ENCODE data around the gene TSR2.

Gene TSR2

DNA sequence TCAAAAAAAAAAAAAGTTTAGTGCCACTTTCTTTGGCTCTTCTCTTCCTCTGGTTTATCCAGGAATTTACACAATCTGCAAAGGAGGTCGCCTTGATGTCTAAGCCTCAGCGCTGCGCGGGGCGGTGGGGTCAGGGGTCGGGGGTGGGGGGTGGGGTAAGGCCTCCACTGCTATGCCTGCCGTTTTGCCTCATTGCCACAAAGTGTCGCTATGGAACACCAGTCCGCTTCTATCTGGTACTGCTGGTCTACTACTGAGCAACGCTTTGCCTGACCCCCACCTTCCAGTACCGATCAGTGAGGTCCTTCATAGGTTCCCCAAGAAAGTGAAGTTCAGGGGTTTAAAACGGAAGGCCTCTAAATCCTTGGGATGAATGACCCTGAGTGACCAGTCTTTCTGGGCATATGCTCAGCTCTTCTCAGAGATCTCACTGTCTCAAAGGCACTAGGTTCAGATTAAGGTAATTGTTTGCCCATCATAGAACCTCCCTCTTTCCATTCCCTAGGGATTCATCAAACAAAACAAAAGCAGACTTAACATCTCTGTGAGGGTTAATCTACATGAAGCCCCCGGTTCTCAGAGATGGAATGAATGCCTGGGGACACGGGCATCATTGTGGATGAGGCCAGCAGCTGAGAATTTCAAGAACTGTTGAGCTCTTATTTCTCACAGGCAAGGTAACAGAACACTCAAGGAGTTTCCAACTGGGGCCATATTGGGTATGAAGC lies 16.9 kb upstream of the TSR2 start:
- no peak overlapping the region for H2AFZ ChIP-seq (ENCODE audit: low read length, unreplicated experiment)
- no peak overlapping the region for H3K27ac ChIP-seq (ENCODE audit: low read depth, low read length)
- no peak overlapping the region for H3K4me3 ChIP-seq (ENCODE audit: low read depth, low read length)
- no peaks in the 10 kb centered on the region for H3K4me1 ChIP-seq (ENCODE audit: control insufficient read depth, insufficient read depth, low read length, unreplicated experiment)
- H3K79me2 ChIP-seq (ENCODE audit: control insufficient read depth, insufficient read depth, low read length, unreplicated experiment) = no peaks in the 10 kb centered on the region
- H3K27me3 ChIP-seq (ENCODE audit: insufficient read depth, low read length) = no peaks in the 10 kb centered on the region
- H3K36me3 ChIP-seq (ENCODE audit: insufficient read depth, low read length) = no peaks in the 10 kb centered on the region

DNA sequence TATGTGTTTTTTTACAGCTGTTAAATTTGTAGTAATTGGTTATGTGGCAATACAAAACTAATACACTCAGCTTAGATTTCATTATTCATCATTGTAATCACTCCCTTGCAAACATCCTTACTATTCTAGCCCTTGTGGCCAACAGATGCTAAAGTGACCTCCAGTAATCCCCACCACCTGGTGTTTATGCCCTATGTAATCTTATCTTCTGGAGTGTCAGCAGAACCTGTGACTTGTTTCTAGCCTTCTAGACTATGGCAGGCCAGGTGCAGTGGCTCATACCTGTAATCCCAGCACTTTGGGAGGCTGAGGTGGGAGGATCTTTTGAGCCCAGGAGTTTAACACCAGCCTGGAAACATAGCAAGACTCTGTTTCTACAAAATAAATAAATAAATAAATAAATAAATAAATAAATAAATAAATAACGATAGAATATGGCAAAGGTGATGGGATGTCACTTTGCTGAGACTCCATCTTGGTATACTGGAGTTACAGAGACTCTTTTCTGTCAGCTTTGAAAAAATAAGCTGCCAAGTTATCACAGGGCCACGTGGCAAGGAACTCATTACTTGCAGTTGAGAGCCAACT lies 12.3 kb upstream of the TSR2 start:
- no peak overlapping the region for H3K4me3 ChIP-seq (ENCODE audit: low read depth, low read length)
- no peaks in the 10 kb centered on the region for H3K36me3 ChIP-seq (ENCODE audit: insufficient read depth, low read length)
- no peaks in the 10 kb centered on the region for H3K4me1 ChIP-seq (ENCODE audit: control insufficient read depth, insufficient read depth, low read length, unreplicated experiment)
- no peak overlapping the region for H3K27ac ChIP-seq (ENCODE audit: low read depth, low read length)
- H3K79me2 ChIP-seq (ENCODE audit: control insufficient read depth, insufficient read depth, low read length, unreplicated experiment) = no peaks in the 10 kb centered on the region
- H2AFZ ChIP-seq (ENCODE audit: low read length, unreplicated experiment) = no peak overlapping the region
- H3K27me3 ChIP-seq (ENCODE audit: insufficient read depth, low read length) = no peaks in the 10 kb centered on the region

DNA sequence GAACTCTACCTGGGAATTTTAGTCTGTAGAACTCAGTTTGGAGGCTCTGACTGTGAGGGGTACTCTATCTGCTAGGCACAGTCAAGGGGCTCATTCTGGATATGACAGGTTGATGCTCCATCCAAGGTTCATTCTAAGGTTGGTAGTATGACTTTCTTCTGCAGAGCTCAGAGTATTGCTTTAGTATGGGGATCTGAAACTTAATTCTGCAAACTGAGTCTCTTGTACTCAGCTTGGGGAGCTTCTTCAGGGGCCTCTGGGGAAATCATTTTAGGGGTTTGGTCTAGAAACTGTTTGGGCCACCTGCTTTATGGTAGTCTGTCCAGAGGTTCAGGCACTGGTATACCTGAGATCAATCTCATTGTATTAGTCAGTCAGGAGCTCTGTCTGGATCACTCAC lies 9.7 kb upstream of the TSR2 start:
- Histone ChIP-seq H3K27me3 (ENCODE audit: insufficient read depth, low read length) (no peaks in the 10 kb centered on the region), H3K4me1 (ENCODE audit: control insufficient read depth, insufficient read depth, low read length, unreplicated experiment) (no peaks in the 10 kb centered on the region), H2AFZ (ENCODE audit: low read length, unreplicated experiment) (no peak overlapping the region), H3K36me3 (ENCODE audit: insufficient read depth, low read length) (no peaks in the 10 kb centered on the region), H3K79me2 (ENCODE audit: control insufficient read depth, insufficient read depth, low read length, unreplicated experiment) (no peaks in the 10 kb centered on the region), H3K4me3 (ENCODE audit: low read depth, low read length) (no peak overlapping the region), H3K27ac (ENCODE audit: low read depth, low read length) (no peak overlapping the region)

GRCh38 chrX:54435121-54435520 lies 5.1 kb upstream of the TSR2 start:
- Histone ChIP-seq H3K79me2 (ENCODE audit: control insufficient read depth, insufficient read depth, low read length, unreplicated experiment) (no peaks in the 10 kb centered on the region), H3K4me3 (ENCODE audit: low read depth, low read length) (no peak overlapping the region), H3K27ac (ENCODE audit: low read depth, low read length) (no peak overlapping the region), H3K27me3 (ENCODE audit: insufficient read depth, low read length) (no peaks in the 10 kb centered on the region), H3K36me3 (ENCODE audit: insufficient read depth, low read length) (no peaks in the 10 kb centered on the region), H2AFZ (ENCODE audit: low read length, unreplicated experiment) (no peak overlapping the region), H3K4me1 (ENCODE audit: control insufficient read depth, insufficient read depth, low read length, unreplicated experiment) (no peaks in the 10 kb centered on the region)

GRCh38 chrX:54442790-54443189 lies 2.6 kb downstream of the TSR2 start:
- Histone ChIP-seq H3K27me3 (ENCODE audit: insufficient read depth, low read length) (no peaks in the 10 kb centered on the region), H3K27ac (ENCODE audit: low read depth, low read length) (no peak overlapping the region), H3K4me3 (ENCODE audit: low read depth, low read length) (no peak overlapping the region), H3K36me3 (ENCODE audit: insufficient read depth, low read length) (no peaks in the 10 kb centered on the region), H3K79me2 (ENCODE audit: control insufficient read depth, insufficient read depth, low read length, unreplicated experiment) (peaks cover 36% of the 10 kb centered on the region), H2AFZ (ENCODE audit: low read length, unreplicated experiment) (no peak overlapping the region), H3K4me1 (ENCODE audit: control insufficient read depth, insufficient read depth, low read length, unreplicated experiment) (peaks cover 4% of the 10 kb centered on the region)

DNA sequence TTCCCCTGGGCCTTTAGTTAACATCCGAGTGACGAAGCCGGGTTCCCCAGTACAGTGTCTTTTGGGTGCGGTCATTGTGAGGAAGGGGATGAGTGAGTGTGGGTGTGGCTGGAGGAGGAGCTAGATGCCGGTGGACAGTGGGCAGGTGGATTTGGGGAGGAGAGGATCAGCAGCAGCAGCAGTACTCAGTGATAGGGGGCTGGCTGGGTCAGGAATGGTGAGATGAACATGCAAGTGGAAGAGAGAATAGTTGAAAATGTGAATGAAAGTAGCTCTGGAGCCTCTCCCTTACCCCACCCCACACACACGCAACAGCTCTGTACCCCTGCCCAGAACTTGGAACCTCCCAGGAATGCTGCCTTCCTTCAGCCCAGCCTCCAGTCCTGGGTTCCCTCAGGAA lies 4.5 kb downstream of the TSR2 start:
- Histone ChIP-seq H3K27ac (ENCODE audit: low read depth, low read length) (no peak overlapping the region), H2AFZ (ENCODE audit: low read length, unreplicated experiment) (no peak overlapping the region), H3K4me3 (ENCODE audit: low read depth, low read length) (no peak overlapping the region), H3K36me3 (ENCODE audit: insufficient read depth, low read length) (no peaks in the 10 kb centered on the region), H3K79me2 (ENCODE audit: control insufficient read depth, insufficient read depth, low read length, unreplicated experiment) (peaks cover 36% of the 10 kb centered on the region), H3K27me3 (ENCODE audit: insufficient read depth, low read length) (no peaks in the 10 kb centered on the region), H3K4me1 (ENCODE audit: control insufficient read depth, insufficient read depth, low read length, unreplicated experiment) (peaks cover 4% of the 10 kb centered on the region)

DNA sequence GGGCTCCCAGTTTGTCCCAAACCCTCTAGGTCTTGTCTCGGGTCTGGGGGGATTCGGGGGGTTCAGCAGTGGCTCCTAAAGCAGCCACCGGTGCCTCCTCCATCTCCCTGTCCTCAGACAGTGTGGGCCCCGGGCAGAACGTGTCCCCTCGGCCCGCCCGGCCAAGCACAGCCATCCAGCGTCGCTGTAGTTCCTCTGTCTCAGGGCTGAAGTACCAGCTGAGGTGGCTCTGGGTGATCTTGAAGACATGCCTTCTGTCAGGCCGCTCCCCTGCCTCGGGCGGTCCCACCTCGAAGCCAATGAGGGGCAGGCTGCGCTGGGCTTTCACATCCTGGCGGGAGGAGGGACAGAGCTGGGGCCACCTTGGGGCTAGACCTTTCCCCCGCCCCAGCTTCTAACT lies 5.9 kb downstream of the TSR2 start:
- peaks cover 4% of the 10 kb centered on the region for H3K4me1 ChIP-seq (ENCODE audit: control insufficient read depth, insufficient read depth, low read length, unreplicated experiment)
- H3K27ac ChIP-seq (ENCODE audit: low read depth, low read length) = no peak overlapping the region
- peaks cover 28% of the 10 kb centered on the region for H3K79me2 ChIP-seq (ENCODE audit: control insufficient read depth, insufficient read depth, low read length, unreplicated experiment)
- H2AFZ ChIP-seq (ENCODE audit: low read length, unreplicated experiment) = no peak overlapping the region
- no peaks in the 10 kb centered on the region for H3K27me3 ChIP-seq (ENCODE audit: insufficient read depth, low read length)
- H3K4me3 ChIP-seq (ENCODE audit: low read depth, low read length) = no peak overlapping the region
- H3K36me3 ChIP-seq (ENCODE audit: insufficient read depth, low read length) = no peaks in the 10 kb centered on the region

DNA sequence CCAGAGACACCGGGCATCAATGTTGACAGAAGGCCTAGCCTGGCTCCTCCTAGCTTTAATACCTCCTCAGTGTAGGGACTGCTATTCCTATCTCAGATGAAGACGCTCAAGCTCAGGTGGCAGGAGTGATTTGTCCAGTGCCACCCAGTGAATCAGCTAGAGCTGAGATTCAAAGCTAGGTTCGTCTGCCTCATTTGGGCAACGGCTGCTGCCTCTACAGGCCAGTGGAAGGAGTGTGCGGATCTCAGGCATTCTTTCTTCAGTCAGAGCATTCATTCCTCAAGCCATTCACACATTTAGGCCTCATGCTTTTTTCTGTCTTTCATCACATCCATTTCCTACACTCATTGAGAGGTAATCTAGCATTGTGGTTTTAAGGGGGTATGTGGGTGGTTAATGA lies 7.3 kb downstream of the TSR2 start:
- peaks cover 14% of the 10 kb centered on the region for H3K79me2 ChIP-seq (ENCODE audit: control insufficient read depth, insufficient read depth, low read length, unreplicated experiment)
- no peaks in the 10 kb centered on the region for H3K27me3 ChIP-seq (ENCODE audit: insufficient read depth, low read length)
- no peak overlapping the region for H2AFZ ChIP-seq (ENCODE audit: low read length, unreplicated experiment)
- H3K36me3 ChIP-seq (ENCODE audit: insufficient read depth, low read length) = no peaks in the 10 kb centered on the region
- no peak overlapping the region for H3K4me3 ChIP-seq (ENCODE audit: low read depth, low read length)
- no peaks in the 10 kb centered on the region for H3K4me1 ChIP-seq (ENCODE audit: control insufficient read depth, insufficient read depth, low read length, unreplicated experiment)
- H3K27ac ChIP-seq (ENCODE audit: low read depth, low read length) = no peak overlapping the region

DNA sequence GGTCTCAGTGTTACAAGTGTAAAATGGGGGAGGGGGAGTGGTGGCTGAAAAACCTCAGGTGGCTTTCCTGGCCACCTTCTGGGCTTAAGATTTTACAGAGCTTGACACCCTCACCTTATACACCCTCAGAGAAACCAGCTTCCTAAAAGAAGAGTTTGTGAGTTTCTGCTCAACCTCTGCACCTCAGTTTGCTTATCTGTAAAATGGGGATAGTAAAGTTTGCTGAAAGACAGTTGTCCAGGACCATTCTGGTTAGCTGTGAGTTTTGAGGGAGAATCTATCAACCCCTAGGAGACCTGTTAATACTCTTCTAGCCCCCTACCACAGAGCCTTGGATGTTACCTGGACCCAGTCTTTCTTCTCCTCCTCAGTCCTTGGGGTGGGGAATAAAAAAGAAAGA lies 9.7 kb downstream of the TSR2 start:
- Histone ChIP-seq H3K27ac (ENCODE audit: low read depth, low read length) (no peak overlapping the region), H2AFZ (ENCODE audit: low read length, unreplicated experiment) (no peak overlapping the region), H3K36me3 (ENCODE audit: insufficient read depth, low read length) (no peaks in the 10 kb centered on the region), H3K79me2 (ENCODE audit: control insufficient read depth, insufficient read depth, low read length, unreplicated experiment) (no peaks in the 10 kb centered on the region), H3K27me3 (ENCODE audit: insufficient read depth, low read length) (no peaks in the 10 kb centered on the region), H3K4me3 (ENCODE audit: low read depth, low read length) (no peak overlapping the region), H3K4me1 (ENCODE audit: control insufficient read depth, insufficient read depth, low read length, unreplicated experiment) (no peaks in the 10 kb centered on the region)

DNA sequence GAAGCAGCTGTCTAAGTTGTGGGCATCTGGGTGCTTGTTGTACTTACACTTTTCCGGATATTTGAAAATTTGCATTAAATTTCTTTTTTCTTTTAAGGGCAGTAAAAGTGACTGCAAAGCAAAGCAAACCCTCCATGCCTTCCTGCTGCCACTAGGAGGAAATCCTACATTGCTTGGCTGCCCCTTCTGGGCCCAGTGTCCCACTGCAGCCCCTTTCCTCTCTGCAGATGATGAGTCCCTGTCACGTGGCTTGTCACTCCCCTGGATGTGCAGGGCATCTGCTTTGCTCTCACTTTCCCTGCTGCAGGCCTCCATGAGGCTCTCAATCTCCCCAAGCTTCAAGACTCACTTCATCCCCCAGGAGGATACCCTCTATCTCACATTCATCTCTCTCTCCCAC lies 12.7 kb downstream of the TSR2 start:
- Histone ChIP-seq H3K27ac (ENCODE audit: low read depth, low read length) (no peak overlapping the region), H3K27me3 (ENCODE audit: insufficient read depth, low read length) (no peaks in the 10 kb centered on the region), H3K4me3 (ENCODE audit: low read depth, low read length) (no peak overlapping the region), H3K4me1 (ENCODE audit: control insufficient read depth, insufficient read depth, low read length, unreplicated experiment) (no peaks in the 10 kb centered on the region), H2AFZ (ENCODE audit: low read length, unreplicated experiment) (no peak overlapping the region), H3K79me2 (ENCODE audit: control insufficient read depth, insufficient read depth, low read length, unreplicated experiment) (no peaks in the 10 kb centered on the region), H3K36me3 (ENCODE audit: insufficient read depth, low read length) (no peaks in the 10 kb centered on the region)

- H3K27me3 ChIP-seq (ENCODE audit: insufficient read depth, low read length) = no peaks in the 10 kb centered on the region
- H3K4me3 ChIP-seq (ENCODE audit: low read depth, low read length) = no peak overlapping the region
- no peak overlapping the region for H3K27ac ChIP-seq (ENCODE audit: low read depth, low read length)
- no peaks in the 10 kb centered on the region for H3K79me2 ChIP-seq (ENCODE audit: control insufficient read depth, insufficient read depth, low read length, unreplicated experiment)
- no peaks in the 10 kb centered on the region for H3K36me3 ChIP-seq (ENCODE audit: insufficient read depth, low read length)
- H2AFZ ChIP-seq (ENCODE audit: low read length, unreplicated experiment) = no peak overlapping the region
- H3K4me1 ChIP-seq (ENCODE audit: control insufficient read depth, insufficient read depth, low read length, unreplicated experiment) = peaks cover 4% of the 10 kb centered on the region
Observed at GRCh38 chrX:54470054-54470760, 30.0 kb downstream of the TSR2 start.
